Neural cell (in vitro differentiated cells): Measurements from ENCODE around the gene MTTP.

ENCODE experiments used
- CTCF ChIP-seq: fragments of 450-650 bp; IDR thresholded peaks from 2 replicates; pipeline ENCODE4 v1.5.1; 2014; ENCODE audit warnings: antibody characterized with exemption, mild to moderate bottlenecking, moderate library complexity; ENCODE audit not compliant: poor library complexity, severe bottlenecking
- EP300 ChIP-seq: fragments of 450-650 bp; conservative IDR thresholded peaks from 2 replicates; pipeline ENCODE4 v1.6.1; 2014; ENCODE audit warnings: antibody characterized with exemption, mild to moderate bottlenecking, moderate library complexity; ENCODE audit not compliant: poor library complexity, severe bottlenecking
- RAD21 ChIP-seq: fragments of 450-650 bp; conservative IDR thresholded peaks from 2 replicates; pipeline ENCODE4 v1.6.1; 2014; ENCODE audit warnings: antibody characterized with exemption, mild to moderate bottlenecking, moderate library complexity

- TF ChIP-seq CTCF (no peak), EP300 (no peak), RAD21 (no peak)
These were observed 93.8 kb downstream of the MTTP start for GRCh38 chr4:99668472-99668871.
